Keratinocyte (primary cell): ENCODE data around the gene NT5DC4. TPM values are rescaled to one million over a fixed set of nuclear protein-coding genes. Genes with fewer than 3 reads are reported as not detected.

ENCODE experiments used
- DNase-seq: peaks from one replicate; pipeline ENCODE4 v3.0.0-alpha.2; 2011; ENCODE audit warnings: low read depth, missing footprints, low spot score
- FAIRE-seq: peaks from 2 replicates; lab custom pipeline; 2011; peaks lifted over from hg19 to GRCh38; lab: Jason Lieb, UNC
- H2AFZ ChIP-seq: 2 replicates; pipeline ENCODE4 v1.6.0; 2012; ENCODE audit warnings: low read length, control low read depth, inconsistent platforms; ENCODE audit not compliant: control insufficient read depth
- H3K27ac ChIP-seq: 2 replicates; pipeline ENCODE4 v1.5.1; 2011; ENCODE audit warnings: low read length; ENCODE audit not compliant: control insufficient read depth, insufficient read depth
- H3K27me3 ChIP-seq: 3 replicates; pipeline ENCODE4 v1.6.0; 2011; ENCODE audit warnings: low read length; ENCODE audit not compliant: control insufficient read depth, insufficient read depth; ENCODE audit errors: extremely low read depth
- H3K36me3 ChIP-seq, 2 experiments: 2 replicates in 1 of 2; 3 replicates in 1 of 2; pipeline ENCODE4 v1.5.1; 2011; ENCODE audit warnings: low read length in 2 of 2, mild to moderate bottlenecking in 1 of 2; ENCODE audit not compliant: control insufficient read depth in 2 of 2, insufficient read depth in 2 of 2; ENCODE audit errors: extremely low read depth in 1 of 2
- H3K4me1 ChIP-seq: 3 replicates; pipeline ENCODE4 v1.5.1; 2011; ENCODE audit warnings: low read length; ENCODE audit not compliant: control insufficient read depth, insufficient read depth; ENCODE audit errors: extremely low read depth
- H3K4me2 ChIP-seq: 3 replicates; pipeline ENCODE4 v1.6.0; 2011; ENCODE audit warnings: low read depth, low read length; ENCODE audit not compliant: control insufficient read depth, insufficient read depth; ENCODE audit errors: extremely low read depth
- H3K4me3 ChIP-seq, 3 experiments: fragments of 200-600 bp in 1 of 3; sonication (generic) in 1 of 3; 2 replicates in 2 of 3; 3 replicates in 1 of 3; pipeline ENCODE4 v1.5.1; 2011 to 2016; ENCODE audit warnings: low read length in 3 of 3, mild to moderate bottlenecking in 3 of 3, control low read depth in 2 of 3, inconsistent platforms in 1 of 3, low read depth in 1 of 3, mixed read lengths in 1 of 3, mixed run types in 1 of 3, moderate library complexity in 1 of 3; ENCODE audit not compliant: control insufficient read depth in 2 of 3, insufficient read depth in 2 of 3; ENCODE audit errors: extremely low read depth in 1 of 3
- H3K79me2 ChIP-seq: 2 replicates; pipeline ENCODE4 v1.6.0; 2012; ENCODE audit warnings: low read length; ENCODE audit not compliant: control insufficient read depth, insufficient read depth
- H3K9ac ChIP-seq: 3 replicates; pipeline ENCODE4 v1.6.0; 2011; ENCODE audit warnings: low read length; ENCODE audit not compliant: control insufficient read depth, insufficient read depth; ENCODE audit errors: extremely low read depth
- H3K9me1 ChIP-seq: 3 replicates; pipeline ENCODE4 v1.6.0; 2011; ENCODE audit warnings: low read length; ENCODE audit not compliant: control insufficient read depth, insufficient read depth; ENCODE audit errors: extremely low read depth
- H3K9me3 ChIP-seq: 2 replicates; pipeline ENCODE4 v1.5.1; 2012; ENCODE audit warnings: low read depth, low read length; ENCODE audit not compliant: control insufficient read depth
- H4K20me1 ChIP-seq: 3 replicates; pipeline ENCODE4 v1.6.0; 2011; ENCODE audit warnings: low read length; ENCODE audit not compliant: control insufficient read depth, insufficient read depth; ENCODE audit errors: extremely low read depth
- EZH2 ChIP-seq: IDR thresholded peaks from one replicate; pipeline ENCODE4 v1.6.1; 2012; ENCODE audit warnings: inconsistent platforms, mild to moderate bottlenecking, low read length, moderate library complexity
- dilution Hi-C: fragments of 300-500 bp; cut with MboI; formaldehyde crosslinking; loops from one replicate; pipeline ENCODE4 v1.7.0; 2020; ENCODE audit warnings: low sequenced_read_pairs; ENCODE audit not compliant: extremely low pct_ligation_motif_present
- polyA plus RNA-seq, 5 experiments: library from polyadenylated mRNA; depleted of rRNA in 3 of 5; stranded (reverse) in 3 of 5; stranded (forward) in 1 of 5; unstranded in 1 of 5; fragments of >200 nt; gene quantifications; 1 replicate in 1 of 5; 2 replicates in 3 of 5; 3 replicates in 1 of 5; pipeline versions ENCODE4 v1.2.1 to v1.2.3, GENCODE V29; 2011 to 2012; ENCODE audit warnings: missing spikeins in 2 of 5, low read depth in 1 of 5, low replicate concordance in 1 of 5
- TF ChIP-seq, protein P1 (sequence below), 3 experiments: IDR thresholded peaks in 1 of 3; conservative IDR thresholded peaks in 1 of 3; optimal IDR thresholded peaks in 1 of 3; 2 replicates in 2 of 3; 3 replicates in 1 of 3; pipeline versions ENCODE3 to v1.5.1; 2011; ENCODE audit warnings: low read length in 3 of 3, mild to moderate bottlenecking in 3 of 3, moderate library complexity in 2 of 3, control low read depth in 1 of 3, inconsistent platforms in 1 of 3; ENCODE audit not compliant: insufficient read depth in 2 of 3; ENCODE audit errors: extremely low read depth in 1 of 3

NT5DC4 gene
- polyA plus RNA-seq, 1 donor (not counting 4 experiments of a cell fraction or from before 2014, with no cell fraction given): 1.00 TPM

DNA sequence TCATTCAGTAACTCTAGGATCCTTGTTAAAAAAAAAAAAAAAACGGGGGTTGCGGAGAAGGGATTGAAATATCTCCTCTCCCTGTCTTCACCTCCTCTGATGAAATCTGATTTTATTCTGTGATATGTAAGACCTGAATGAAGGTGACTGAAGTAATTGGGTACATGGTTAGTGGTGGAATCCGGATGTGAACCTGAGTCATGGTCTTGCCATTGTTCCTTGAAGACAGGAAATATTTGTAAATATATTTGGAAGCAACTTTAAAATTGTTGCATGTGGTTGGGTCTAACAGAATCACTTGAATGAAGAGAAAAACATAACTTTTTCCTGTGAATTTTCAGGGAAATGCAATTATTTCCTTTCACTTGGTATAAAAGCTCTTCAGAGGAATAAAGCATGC is 66.5 kb downstream of the NT5DC4 start:
- Histone ChIP-seq H3K9me1 (no peaks in the 10 kb centered on the region), H3K4me3 (no peak overlapping the region), H3K79me2 (peaks cover 30% of the 10 kb centered on the region), H3K27me3 (no peaks in the 10 kb centered on the region), H3K36me3 (peaks cover 7 to 15% of the 10 kb centered on the region in 2 experiments), H3K4me2 (peak overlapping the region; percentile 42), H4K20me1 (no peaks in the 10 kb centered on the region), H3K4me1 (peaks cover 38% of the 10 kb centered on the region), H3K9me3 (no peaks in the 10 kb centered on the region), H3K27ac (peak overlapping the region; percentile 58), H3K9ac (no peak overlapping the region), H2AFZ (no peak overlapping the region)
- DNase-seq: no peak
- dilution Hi-C loops: no loop called here
- no peak for FAIRE-seq
- no peak for TF ChIP-seq EZH2

DNA sequence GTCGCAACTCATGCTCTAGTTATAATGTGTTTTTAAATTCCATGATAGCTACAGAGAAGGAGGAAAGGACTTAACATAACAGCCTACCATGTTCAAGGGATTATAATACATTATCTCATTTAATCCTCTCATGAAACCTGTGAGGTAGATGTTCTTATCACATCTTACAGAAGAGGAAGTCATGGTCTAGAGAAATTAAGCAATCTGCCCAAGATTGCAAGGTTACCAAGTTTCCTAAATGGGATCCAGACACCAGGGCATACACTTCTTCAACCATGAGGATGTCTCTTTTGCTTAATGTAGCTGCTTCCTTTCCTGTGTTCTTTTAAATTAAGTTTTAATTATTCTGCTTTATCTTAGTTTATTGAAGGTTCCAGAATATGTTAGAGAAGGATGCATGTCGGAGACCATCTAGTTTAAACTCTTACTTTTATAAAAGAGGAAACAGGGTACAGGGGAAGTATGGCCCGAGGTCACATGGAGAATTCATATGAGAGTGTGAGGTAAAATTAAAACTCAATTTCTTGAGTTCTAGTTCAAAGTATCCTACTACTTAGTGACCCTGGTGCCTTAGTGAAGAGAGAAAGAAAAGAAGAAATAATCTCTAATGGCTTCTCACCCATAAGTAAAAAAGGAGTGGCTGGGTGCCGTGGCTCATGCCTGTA is 67.0 kb downstream of the NT5DC4 start:
- no peaks in the 10 kb centered on the region for H3K9me1 ChIP-seq
- no peak overlapping the region for H2AFZ ChIP-seq
- DNase-seq: no peak
- peak overlapping the region; percentile 58 for H3K27ac ChIP-seq
- no peak overlapping the region for H3K4me3 ChIP-seq
- no peaks in the 10 kb centered on the region for H4K20me1 ChIP-seq
- no peak for FAIRE-seq
- no peak overlapping the region for H3K9ac ChIP-seq
- no peaks in the 10 kb centered on the region for H3K9me3 ChIP-seq
- peaks cover 39% of the 10 kb centered on the region for H3K4me1 ChIP-seq
- H3K4me2 ChIP-seq: peak overlapping the region; percentile 42
- H3K79me2 ChIP-seq: peaks cover 24% of the 10 kb centered on the region
- dilution Hi-C loops: no loop called here
- H3K27me3 ChIP-seq: no peaks in the 10 kb centered on the region
- H3K36me3 ChIP-seq: peaks cover 2 to 10% of the 10 kb centered on the region in 2 experiments
- TF ChIP-seq, protein P1, sequence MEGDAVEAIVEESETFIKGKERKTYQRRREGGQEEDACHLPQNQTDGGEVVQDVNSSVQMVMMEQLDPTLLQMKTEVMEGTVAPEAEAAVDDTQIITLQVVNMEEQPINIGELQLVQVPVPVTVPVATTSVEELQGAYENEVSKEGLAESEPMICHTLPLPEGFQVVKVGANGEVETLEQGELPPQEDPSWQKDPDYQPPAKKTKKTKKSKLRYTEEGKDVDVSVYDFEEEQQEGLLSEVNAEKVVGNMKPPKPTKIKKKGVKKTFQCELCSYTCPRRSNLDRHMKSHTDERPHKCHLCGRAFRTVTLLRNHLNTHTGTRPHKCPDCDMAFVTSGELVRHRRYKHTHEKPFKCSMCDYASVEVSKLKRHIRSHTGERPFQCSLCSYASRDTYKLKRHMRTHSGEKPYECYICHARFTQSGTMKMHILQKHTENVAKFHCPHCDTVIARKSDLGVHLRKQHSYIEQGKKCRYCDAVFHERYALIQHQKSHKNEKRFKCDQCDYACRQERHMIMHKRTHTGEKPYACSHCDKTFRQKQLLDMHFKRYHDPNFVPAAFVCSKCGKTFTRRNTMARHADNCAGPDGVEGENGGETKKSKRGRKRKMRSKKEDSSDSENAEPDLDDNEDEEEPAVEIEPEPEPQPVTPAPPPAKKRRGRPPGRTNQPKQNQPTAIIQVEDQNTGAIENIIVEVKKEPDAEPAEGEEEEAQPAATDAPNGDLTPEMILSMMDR (optimal IDR thresholded peaks at IDR 0.05 in 1 of 3, IDR thresholded peaks at IDR 0.05 in 1 of 3, conservative IDR thresholded peaks at IDR 0.05 in 1 of 3; ENCODE audit: extremely low read depth in 1 of 3, insufficient read depth in 2 of 3, low read length in 3 of 3): no peak
- no peak for TF ChIP-seq EZH2

DNA sequence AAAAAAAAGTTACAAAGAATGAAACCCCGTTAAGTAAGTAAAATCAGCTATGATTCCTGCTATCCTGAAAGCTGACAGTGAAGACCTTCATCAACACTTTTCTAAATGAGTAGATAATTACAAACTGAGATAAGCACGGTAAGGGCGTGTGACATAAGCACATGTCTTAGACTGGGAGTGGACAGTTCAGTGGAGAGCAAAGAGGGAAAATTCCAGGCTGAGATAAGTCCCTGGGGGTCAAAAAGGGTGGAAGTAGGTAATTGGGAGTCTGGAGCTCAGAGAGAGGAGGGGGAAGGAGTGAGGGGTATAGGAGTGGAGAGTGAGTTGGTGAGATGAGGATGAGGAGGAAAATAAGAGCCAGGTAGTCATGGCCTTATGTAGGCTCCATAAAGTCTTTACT is 67.8 kb downstream of the NT5DC4 start:
- Histone ChIP-seq H3K4me1 (peaks cover 47% of the 10 kb centered on the region), H3K79me2 (peaks cover 16% of the 10 kb centered on the region), H3K9ac (no peak overlapping the region), H3K36me3 (peaks cover 0 to 3% of the 10 kb centered on the region in 2 experiments), H3K9me3 (no peaks in the 10 kb centered on the region), H2AFZ (no peak overlapping the region), H4K20me1 (no peaks in the 10 kb centered on the region), H3K9me1 (no peaks in the 10 kb centered on the region), H3K4me3 (no peak overlapping the region), H3K4me2 (no peak overlapping the region), H3K27ac (no peak overlapping the region), H3K27me3 (no peaks in the 10 kb centered on the region)
- TF ChIP-seq, protein P1 (optimal IDR thresholded peaks at IDR 0.05 in 1 of 3, IDR thresholded peaks at IDR 0.05 in 1 of 3, conservative IDR thresholded peaks at IDR 0.05 in 1 of 3; ENCODE audit: extremely low read depth in 1 of 3, insufficient read depth in 2 of 3, low read length in 3 of 3): no peak
- TF ChIP-seq EZH2: no peak
- DNase-seq (no peak), FAIRE-seq (no peak)
- dilution Hi-C loops: no loop called here
